Measurements from ENCODE around the gene ISG15.
"Not testable (repeated sequence)": the region's sequence is repeated elsewhere in the genome, so short reads cannot be mapped to it uniquely, and the experiment has no call there.

ISG15 gene

GRCh38 chr1:1047407-1047806 lies 34.1 kb downstream of the ISG15 start:
- no peak for DNase-seq

GRCh38 chr1:1047963-1048362 lies 34.7 kb downstream of the ISG15 start:
- no peak for DNase-seq

GRCh38 chr1:1048765-1049164 lies 35.5 kb downstream of the ISG15 start:
- no peak for DNase-seq

- DNase-seq: no peak
Measured at GRCh38 chr1:1049318-1050165, 36.2 kb downstream of the ISG15 start.

- no peak for DNase-seq
Measured at GRCh38 chr1:1050577-1051052, 37.3 kb downstream of the ISG15 start.

- DNase-seq: no peak
Measured at GRCh38 chr1:1051127-1051810, 38.0 kb downstream of the ISG15 start.

GRCh38 chr1:1052003-1052840 lies 38.9 kb downstream of the ISG15 start:
- no peak for DNase-seq

GRCh38 chr1:1053022-1053421 lies 39.7 kb downstream of the ISG15 start:
- no peak for DNase-seq

GRCh38 chr1:1053682-1054081 lies 40.4 kb downstream of the ISG15 start:
- DNase-seq: no peak

GRCh38 chr1:1054099-1054700 lies 40.9 kb downstream of the ISG15 start:
- no peak for DNase-seq

GRCh38 chr1:1054971-1055370 lies 41.7 kb downstream of the ISG15 start:
- DNase-seq: no peak

- DNase-seq: no peak
Measured at GRCh38 chr1:1055841-1056736, 42.8 kb downstream of the ISG15 start.

GRCh38 chr1:1057769-1058087 lies 44.4 kb downstream of the ISG15 start:
- DNase-seq: not testable (repeated sequence)

GRCh38 chr1:1058088-1058905 lies 45.0 kb downstream of the ISG15 start:
- DNase-seq: no peak

GRCh38 chr1:1058921-1059493 lies 45.7 kb downstream of the ISG15 start:
- DNase-seq: no peak

- no peak for DNase-seq
Measured at GRCh38 chr1:1059494-1060280, 46.4 kb downstream of the ISG15 start.

GRCh38 chr1:1060281-1061000 lies 47.1 kb downstream of the ISG15 start:
- no peak for DNase-seq

- DNase-seq: no peak
Measured at GRCh38 chr1:1061682-1062345, 48.5 kb downstream of the ISG15 start.

Data from SIG-M5 (cell line).